Stimulated activated CD8-positive, alpha-beta memory T cell treated with anti-CD3 and anti-CD28 coated beads, Interleukin-7, amount 100 ng/mL, for 48 hours (primary cell): ENCODE measurements around the gene ATIC.
"Not testable (repeated sequence)": the region's sequence is repeated elsewhere in the genome, so short reads cannot be mapped to it uniquely, and the experiment has no call there.

Experiments used
- DNase-seq, 2 donors: peaks; one replicate each; pipeline ENCODE4 v3.0.0-alpha.2; 2020; ENCODE audit warnings: low read depth in 1 of 2; ENCODE audit errors: extremely low read depth in 1 of 2

Gene ATIC

GRCh38 chr2:215360059-215360458, 48.2 kb downstream of the ATIC start:
- DNase-seq, result not testable (repeated sequence)

GRCh38 chr2:215360596-215360995, 48.7 kb downstream of the ATIC start:
- DNase-seq, result no peak

GRCh38 chr2:215361211-215361875, 49.5 kb downstream of the ATIC start:
- DNase-seq, result no peak

GRCh38 chr2:215361876-215362561, 50.2 kb downstream of the ATIC start:
- DNase-seq, result no peak

GRCh38 chr2:215362562-215362904, 50.7 kb downstream of the ATIC start:
- no peak for DNase-seq

GRCh38 chr2:215363039-215363438, 51.2 kb downstream of the ATIC start:
- DNase-seq, result no peak

GRCh38 chr2:215363461-215364156, 51.8 kb downstream of the ATIC start:
- no peak for DNase-seq

GRCh38 chr2:215364157-215365155, 52.6 kb downstream of the ATIC start:
- no peak for DNase-seq

- no peak for DNase-seq
Measured at GRCh38 chr2:215365184-215365658, 53.4 kb downstream of the ATIC start.

GRCh38 chr2:215366440-215367032, 54.7 kb downstream of the ATIC start:
- DNase-seq, result no peak

- no peak for DNase-seq
Measured at GRCh38 chr2:215367662-215368492, 56.0 kb downstream of the ATIC start.

- DNase-seq, result no peak
Measured at GRCh38 chr2:215368493-215368809, 56.6 kb downstream of the ATIC start.

GRCh38 chr2:215369181-215369760, 57.4 kb downstream of the ATIC start:
- no peak for DNase-seq

- DNase-seq, result no peak
Measured at GRCh38 chr2:215370112-215370965, 58.5 kb downstream of the ATIC start.

- DNase-seq, result no peak
Measured at GRCh38 chr2:215371915-215372897, 60.3 kb downstream of the ATIC start.

GRCh38 chr2:215372968-215373649, 61.2 kb downstream of the ATIC start:
- no peak for DNase-seq

GRCh38 chr2:215374002-215374401, 62.1 kb downstream of the ATIC start:
- no peak for DNase-seq
